Stimulated activated naive CD8-positive, alpha-beta T cell treated with anti-CD3 and anti-CD28 coated beads, Interleukin-15, amount 100 ng/mL, for 72 hours (primary cell): ENCODE measurements around the gene CUX1.
A peak's percentile ranks its signal among the peaks of the same experiment; 100 is the strongest.
"Not testable (repeated sequence)": the region's sequence is repeated elsewhere in the genome, so short reads cannot be mapped to it uniquely, and the experiment has no call there.

Experiments used
- ATAC-seq: fragments of 150-1000 bp; cut with Tn5 transposase; 2 replicates; pipeline ENCODE4 v1.10.0; 2021; ENCODE audit warnings: mild to moderate bottlenecking, moderate library complexity
- DNase-seq, 2 donors: peaks; one replicate each; pipeline ENCODE4 v3.0.0; 2021 to 2022
- H3K27ac Mint-ChIP-seq, 2 donors: one replicate each; pipeline ENCODE4 v1.8.0; 2022; ENCODE audit warnings: mild to moderate bottlenecking in 2 of 2, mixed read lengths in 2 of 2, moderate library complexity in 2 of 2
- H3K27me3 Mint-ChIP-seq: one replicate; pipeline ENCODE4 v1.8.0; 2022; ENCODE audit warnings: mixed read lengths
- H3K4me1 Mint-ChIP-seq: one replicate; pipeline ENCODE4 v1.8.0; 2022; ENCODE audit warnings: mild to moderate bottlenecking, mixed read lengths
- H3K4me3 Mint-ChIP-seq, 2 donors: one replicate each; pipeline ENCODE4 v1.8.0; 2022; ENCODE audit warnings: mild to moderate bottlenecking in 2 of 2, mixed read lengths in 2 of 2, moderate library complexity in 1 of 2
- H3K9me3 Mint-ChIP-seq, 2 donors: one replicate each; pipeline ENCODE4 v1.8.0; 2022; ENCODE audit warnings: mixed read lengths in 2 of 2

CUX1 gene

DNA sequence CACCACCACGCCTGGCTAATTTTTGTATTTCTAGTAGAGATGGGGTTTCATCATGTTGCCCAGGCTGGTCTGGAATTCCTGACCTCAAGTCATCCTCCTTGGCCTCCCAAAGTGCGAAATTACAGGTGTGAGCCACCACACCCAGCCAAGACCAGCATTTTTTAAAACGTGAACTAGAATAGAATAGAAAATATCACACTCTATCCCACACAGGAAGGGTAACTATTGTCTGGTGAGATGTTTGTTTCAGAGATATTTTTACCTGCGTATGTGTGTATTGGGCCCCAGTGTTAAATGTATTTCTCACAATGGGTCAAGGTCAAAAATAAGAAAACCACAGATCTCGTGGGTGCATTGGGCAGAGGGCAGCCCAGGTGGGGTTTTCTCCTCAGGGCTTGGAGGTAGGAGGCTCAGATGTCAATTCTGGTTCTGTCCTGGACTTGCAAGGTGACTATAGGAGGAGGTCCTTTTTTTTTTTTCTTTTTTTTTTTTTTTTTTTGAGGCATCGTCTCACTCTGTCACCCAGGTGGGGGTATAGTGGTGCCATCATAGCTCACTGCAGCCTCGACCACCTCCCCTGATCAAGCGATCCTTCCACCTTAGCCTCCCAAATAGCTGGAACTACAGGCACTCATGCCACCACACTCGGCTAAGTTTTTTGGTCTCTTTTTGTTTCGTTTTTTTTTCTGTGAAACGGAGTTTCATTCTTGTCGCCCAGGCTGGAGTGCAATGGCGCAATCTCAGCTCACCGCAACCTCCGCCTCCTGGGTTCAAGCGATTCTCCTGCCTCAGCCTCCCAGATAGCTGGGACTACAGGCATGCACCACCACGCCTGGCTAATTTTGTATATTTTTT is 488.2 kb downstream of the CUX1 start:
- DNase-seq (no peak), ATAC-seq (no peak)
- H3K9me3 Mint-ChIP-seq: no peaks in the 10 kb centered on the region
- H3K27ac Mint-ChIP-seq: no peak overlapping the region
- no peak overlapping the region for H3K4me3 Mint-ChIP-seq
- H3K27me3 Mint-ChIP-seq: no peaks in the 10 kb centered on the region
- peaks cover 13% of the 10 kb centered on the region for H3K4me1 Mint-ChIP-seq

DNA sequence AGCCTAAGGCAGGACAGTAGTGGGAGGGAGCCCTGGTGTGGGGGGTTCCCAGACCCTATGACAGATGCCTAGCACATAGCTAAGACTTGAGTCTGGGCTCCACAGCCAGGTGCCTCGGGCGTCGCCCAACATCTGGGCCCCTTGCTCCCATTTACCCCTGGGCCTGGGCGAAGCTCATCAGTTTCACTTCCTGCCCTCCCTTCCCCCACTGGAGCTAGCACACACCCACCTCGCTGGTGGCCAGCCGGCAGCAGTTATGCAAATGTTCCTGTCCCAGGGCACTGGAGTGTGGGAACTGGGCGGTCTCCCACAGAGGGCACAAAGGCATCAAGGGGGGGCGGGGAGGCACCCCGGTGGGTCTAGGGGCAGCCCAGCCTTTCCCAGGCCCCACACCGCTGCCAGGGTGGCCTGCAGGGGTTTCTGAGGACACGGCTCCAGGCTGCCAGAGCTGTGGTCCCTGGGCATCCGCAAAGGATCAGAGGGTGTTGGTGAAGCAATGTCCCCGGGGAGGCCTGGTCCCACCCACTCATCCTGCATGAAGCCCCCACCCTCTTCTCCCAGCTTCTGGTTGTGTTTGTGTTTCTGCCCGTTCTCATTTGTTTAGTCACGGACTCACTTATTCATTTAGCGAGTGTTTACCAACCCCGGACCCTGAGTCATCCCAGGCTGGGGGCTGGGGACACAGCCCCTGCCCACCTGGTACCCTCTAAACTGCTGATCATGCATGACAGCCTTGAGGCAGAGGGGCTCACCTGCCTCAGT is 489.7 kb downstream of the CUX1 start:
- Mint-ChIP-seq H3K4me1 (peaks cover 13% of the 10 kb centered on the region), H3K27ac (peak overlapping the region; percentile 52 to 71), H3K4me3 (peak overlapping the region in 1 of 2 donors; percentile 29), H3K27me3 (no peaks in the 10 kb centered on the region), H3K9me3 (no peaks in the 10 kb centered on the region)
- peak; percentile 75 for ATAC-seq
- peak in 1 of 2 donors; percentile 41 for DNase-seq

DNA sequence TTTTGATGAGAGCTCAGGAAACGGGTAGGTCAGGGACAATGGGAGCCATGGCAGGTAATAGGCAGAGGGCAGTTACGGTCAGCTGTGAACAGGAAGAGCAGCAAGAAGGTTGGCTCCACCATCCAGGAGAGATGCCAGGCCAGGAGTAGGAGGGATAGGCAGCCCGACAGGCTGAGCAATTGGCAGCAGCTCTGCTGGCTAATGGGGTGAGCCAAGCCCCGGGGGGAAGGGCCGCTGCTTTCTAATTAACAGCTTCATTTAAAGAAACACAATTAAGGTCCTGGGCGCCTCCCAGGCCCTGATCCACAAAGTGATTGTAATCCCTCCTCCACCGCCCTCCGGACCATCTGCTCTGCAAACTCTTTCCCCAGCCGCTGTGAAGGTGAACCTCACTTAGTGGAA is 493.0 kb downstream of the CUX1 start:
- DNase-seq (no peak), ATAC-seq (no peak)
- H3K27ac Mint-ChIP-seq: no peak overlapping the region
- no peaks in the 10 kb centered on the region for H3K9me3 Mint-ChIP-seq
- H3K4me3 Mint-ChIP-seq: no peak overlapping the region
- H3K27me3 Mint-ChIP-seq: no peaks in the 10 kb centered on the region
- H3K4me1 Mint-ChIP-seq: peaks cover 13% of the 10 kb centered on the region

DNA sequence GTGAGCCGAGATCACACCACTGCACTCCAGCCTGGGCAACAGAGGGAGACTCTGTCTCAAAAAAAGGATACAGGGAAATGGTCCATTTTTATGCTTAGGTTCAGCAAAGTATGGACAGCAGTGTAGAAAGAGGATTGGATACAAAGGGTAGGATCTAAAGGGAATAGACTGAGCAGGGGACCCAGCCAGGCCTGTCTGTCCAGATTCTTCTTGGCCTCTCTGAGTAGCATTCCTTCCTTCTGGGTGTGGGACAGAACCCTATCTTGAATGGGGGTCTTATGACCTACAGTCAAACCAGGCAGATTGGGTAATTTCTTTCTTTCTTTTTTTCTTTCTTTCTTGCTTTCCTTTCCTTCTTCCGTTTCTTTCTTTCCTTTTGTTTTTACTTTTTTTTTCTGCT is 494.9 kb downstream of the CUX1 start:
- no peaks in the 10 kb centered on the region for H3K27me3 Mint-ChIP-seq
- H3K27ac Mint-ChIP-seq: no peak overlapping the region
- H3K4me1 Mint-ChIP-seq: peaks cover 3% of the 10 kb centered on the region
- no peaks in the 10 kb centered on the region for H3K9me3 Mint-ChIP-seq
- ATAC-seq (no peak), DNase-seq (no peak)
- no peak overlapping the region for H3K4me3 Mint-ChIP-seq

DNA sequence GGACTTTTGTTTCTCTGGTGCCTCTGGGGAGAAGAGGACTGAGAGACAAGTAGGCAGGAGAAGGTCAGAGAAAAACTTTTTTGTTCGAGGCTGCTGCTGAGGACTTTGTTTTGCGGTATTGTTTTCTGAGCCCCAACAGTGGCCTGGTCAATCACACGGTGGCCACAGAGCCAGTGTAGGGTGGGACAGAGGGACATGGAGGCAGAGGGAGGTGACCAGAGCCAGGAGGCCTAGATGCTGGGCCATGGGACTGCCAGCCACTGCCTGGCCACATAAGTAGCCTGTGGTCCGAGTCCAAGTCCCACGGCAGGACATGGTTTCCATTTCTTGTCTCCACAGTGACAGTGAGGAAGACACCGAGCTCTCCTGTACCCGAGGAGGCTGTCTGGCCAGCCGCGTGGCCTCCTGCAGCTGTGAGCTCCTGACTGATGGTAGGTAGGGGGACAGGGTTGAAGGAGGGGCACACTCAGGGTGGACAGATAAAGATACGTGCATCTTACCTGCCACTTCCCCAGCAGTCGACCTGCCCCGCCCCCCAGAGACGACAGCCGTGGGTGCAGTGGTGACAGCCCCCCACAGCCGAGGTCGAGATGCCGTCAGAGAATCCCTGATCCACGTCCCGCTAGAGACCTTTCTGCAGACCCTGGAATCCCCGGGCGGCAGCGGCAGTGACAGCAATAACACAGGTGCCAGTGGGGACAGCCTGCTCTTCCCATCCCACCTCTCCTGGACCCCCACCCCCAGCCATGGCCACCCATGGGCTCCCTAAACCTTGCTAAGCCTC is 496.8 kb downstream of the CUX1 start:
- no peak overlapping the region for H3K4me3 Mint-ChIP-seq
- H3K9me3 Mint-ChIP-seq: no peaks in the 10 kb centered on the region
- no peaks in the 10 kb centered on the region for H3K27me3 Mint-ChIP-seq
- ATAC-seq (no peak), DNase-seq (no peak)
- H3K4me1 Mint-ChIP-seq: no peaks in the 10 kb centered on the region
- H3K27ac Mint-ChIP-seq: no peak overlapping the region

DNA sequence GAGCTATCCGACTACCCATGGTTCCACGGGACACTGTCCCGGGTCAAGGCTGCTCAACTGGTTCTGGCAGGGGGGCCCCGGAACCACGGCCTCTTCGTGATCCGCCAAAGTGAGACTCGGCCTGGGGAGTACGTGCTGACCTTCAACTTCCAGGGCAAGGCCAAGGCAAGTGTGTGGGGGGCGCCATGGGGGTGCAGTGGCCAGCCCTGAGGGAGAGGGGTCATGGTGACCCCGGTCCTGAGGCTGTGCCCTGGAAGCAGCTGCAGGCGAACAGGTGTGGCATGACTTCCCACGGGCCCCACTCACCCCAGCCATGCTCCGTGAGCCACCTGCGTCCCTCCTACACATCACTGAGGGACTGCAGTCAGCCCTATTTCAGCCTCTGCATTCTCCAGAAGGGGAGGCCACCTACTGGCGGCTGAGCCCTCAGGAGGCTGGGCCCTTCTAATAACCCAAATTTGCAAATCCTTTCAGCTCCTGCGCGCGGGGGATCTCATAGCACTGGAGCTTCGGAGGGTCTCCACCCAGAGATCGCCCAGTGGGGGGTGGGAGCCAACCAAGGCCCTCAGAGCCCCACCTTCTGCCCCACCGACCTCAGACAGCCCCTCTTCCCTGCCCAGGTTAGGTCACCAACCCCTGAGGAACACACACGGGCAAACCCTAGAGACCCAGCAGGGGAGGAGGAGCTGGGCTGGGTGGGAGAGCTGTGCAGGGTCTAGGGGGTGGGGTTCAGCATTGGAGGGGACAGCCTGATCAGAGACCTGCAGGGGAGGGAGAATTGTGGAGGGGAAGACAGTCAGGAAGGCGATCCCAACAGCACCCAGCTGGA is 500.0 kb downstream of the CUX1 start:
- Mint-ChIP-seq H3K9me3 (no peaks in the 10 kb centered on the region), H3K4me3 (no peak overlapping the region), H3K4me1 (no peaks in the 10 kb centered on the region), H3K27me3 (peaks cover 10% of the 10 kb centered on the region), H3K27ac (no peak overlapping the region)
- no peak for ATAC-seq
- DNase-seq: no peak

DNA sequence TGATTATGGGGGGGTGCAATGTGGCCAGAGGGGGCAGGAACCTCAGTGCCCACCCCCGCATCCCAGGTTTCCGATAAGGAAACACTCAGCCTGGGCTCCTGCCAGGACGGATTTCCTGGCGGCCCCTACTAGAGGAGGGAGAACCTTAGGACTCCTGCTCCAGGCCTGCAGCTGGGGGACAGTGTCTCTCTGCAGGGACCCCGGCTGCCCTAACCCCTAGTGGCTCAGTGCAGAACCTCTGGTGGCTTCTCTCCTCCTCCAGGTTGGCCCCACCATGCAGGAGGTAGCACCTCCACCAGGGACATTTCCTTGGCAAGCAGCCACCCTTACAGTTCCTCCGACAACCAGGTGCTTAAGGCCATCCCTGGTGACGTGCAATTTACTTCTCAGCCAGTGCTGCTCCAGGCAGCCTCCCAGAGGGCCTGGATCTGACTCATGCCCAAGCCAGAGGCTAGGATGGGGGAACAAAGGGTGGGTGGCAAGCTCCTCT is 501.1 kb downstream of the CUX1 start:
- H3K27ac Mint-ChIP-seq: no peak overlapping the region
- no peak for DNase-seq
- H3K4me1 Mint-ChIP-seq: no peaks in the 10 kb centered on the region
- no peaks in the 10 kb centered on the region for H3K9me3 Mint-ChIP-seq
- ATAC-seq: no peak
- no peak overlapping the region for H3K4me3 Mint-ChIP-seq
- H3K27me3 Mint-ChIP-seq: peaks cover 16% of the 10 kb centered on the region

DNA sequence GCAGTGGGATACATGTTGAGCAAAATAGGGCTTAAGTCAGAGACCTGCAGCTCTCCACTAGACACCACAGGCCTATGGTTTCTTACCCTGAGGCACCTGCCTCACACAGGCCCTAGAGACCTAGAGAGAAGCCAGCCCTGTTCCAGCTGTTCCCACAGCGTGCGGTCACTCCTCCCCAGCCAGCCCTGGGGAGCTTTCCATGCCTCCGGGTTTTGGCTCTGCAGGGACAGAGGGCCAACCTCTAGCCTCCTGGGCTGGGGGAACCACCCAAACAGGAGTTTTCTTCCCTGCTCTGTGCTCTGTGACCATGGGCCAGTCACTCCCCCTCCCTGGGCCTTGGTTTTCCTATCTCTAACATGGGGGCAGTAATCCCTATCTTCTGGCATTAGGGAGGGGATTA is 502.2 kb downstream of the CUX1 start:
- Mint-ChIP-seq H3K27ac (no peak overlapping the region), H3K4me1 (no peaks in the 10 kb centered on the region), H3K9me3 (no peaks in the 10 kb centered on the region), H3K27me3 (peaks cover 16% of the 10 kb centered on the region), H3K4me3 (no peak overlapping the region)
- no peak for DNase-seq
- ATAC-seq: no peak

DNA sequence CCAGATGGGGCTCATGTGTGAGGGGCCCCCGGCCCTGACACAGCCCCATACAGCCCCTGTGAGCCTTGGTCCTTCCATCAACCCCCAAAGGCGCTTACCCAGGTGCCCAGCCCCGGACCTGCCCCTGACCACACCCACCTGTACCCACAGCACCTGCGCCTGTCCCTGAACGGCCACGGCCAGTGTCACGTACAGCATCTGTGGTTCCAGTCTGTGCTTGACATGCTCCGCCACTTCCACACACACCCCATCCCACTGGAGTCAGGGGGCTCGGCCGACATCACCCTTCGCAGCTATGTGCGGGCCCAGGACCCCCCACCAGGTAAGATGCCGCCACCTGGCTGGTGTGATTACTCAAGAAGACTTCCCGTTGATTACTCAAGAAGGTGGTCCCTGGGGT is 502.8 kb downstream of the CUX1 start:
- no peak overlapping the region for H3K4me3 Mint-ChIP-seq
- H3K4me1 Mint-ChIP-seq: no peaks in the 10 kb centered on the region
- no peaks in the 10 kb centered on the region for H3K9me3 Mint-ChIP-seq
- DNase-seq (no peak), ATAC-seq (no peak)
- no peak overlapping the region for H3K27ac Mint-ChIP-seq
- peaks cover 16% of the 10 kb centered on the region for H3K27me3 Mint-ChIP-seq

DNA sequence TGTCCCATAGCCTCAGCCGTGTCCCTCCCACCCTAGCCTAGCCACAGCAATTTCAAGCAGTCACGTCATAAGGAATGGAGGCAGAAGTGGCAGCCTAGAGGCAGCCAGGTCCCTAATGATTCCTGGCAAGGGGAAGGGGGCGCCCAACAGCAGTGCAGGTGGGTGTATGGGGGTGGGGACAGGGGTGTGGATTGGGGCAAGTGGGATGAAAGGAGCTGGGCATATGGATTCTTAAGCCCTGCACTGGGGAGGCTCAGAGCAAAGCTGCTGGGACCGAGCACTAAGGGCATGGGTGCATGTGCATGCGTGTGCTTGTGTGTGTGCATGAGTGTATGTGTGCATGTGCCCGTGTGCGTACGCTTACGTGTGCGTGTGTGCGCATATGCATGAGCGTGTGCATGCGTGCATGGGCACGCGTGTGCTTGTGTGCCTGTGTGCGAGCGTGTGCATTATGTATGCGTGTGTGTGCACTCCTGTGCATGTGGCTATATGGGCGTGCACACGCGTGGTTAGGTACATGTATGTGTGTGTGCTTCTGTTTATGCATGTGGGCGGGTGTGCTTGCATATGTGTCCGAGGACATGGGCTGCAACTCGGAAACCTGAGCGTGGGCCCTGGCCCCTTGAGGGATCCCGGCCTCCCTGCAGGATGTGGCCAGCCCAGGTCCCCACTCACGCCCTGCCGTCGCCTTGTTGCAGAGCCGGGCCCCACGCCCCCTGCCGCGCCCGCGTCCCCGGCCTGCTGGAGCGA is 503.4 kb downstream of the CUX1 start:
- ATAC-seq (peak; percentile 13), DNase-seq (no peak)
- H3K27ac Mint-ChIP-seq: no peak overlapping the region
- no peaks in the 10 kb centered on the region for H3K4me1 Mint-ChIP-seq
- no peaks in the 10 kb centered on the region for H3K9me3 Mint-ChIP-seq
- peaks cover 16% of the 10 kb centered on the region for H3K27me3 Mint-ChIP-seq
- H3K4me3 Mint-ChIP-seq: no peak overlapping the region

DNA sequence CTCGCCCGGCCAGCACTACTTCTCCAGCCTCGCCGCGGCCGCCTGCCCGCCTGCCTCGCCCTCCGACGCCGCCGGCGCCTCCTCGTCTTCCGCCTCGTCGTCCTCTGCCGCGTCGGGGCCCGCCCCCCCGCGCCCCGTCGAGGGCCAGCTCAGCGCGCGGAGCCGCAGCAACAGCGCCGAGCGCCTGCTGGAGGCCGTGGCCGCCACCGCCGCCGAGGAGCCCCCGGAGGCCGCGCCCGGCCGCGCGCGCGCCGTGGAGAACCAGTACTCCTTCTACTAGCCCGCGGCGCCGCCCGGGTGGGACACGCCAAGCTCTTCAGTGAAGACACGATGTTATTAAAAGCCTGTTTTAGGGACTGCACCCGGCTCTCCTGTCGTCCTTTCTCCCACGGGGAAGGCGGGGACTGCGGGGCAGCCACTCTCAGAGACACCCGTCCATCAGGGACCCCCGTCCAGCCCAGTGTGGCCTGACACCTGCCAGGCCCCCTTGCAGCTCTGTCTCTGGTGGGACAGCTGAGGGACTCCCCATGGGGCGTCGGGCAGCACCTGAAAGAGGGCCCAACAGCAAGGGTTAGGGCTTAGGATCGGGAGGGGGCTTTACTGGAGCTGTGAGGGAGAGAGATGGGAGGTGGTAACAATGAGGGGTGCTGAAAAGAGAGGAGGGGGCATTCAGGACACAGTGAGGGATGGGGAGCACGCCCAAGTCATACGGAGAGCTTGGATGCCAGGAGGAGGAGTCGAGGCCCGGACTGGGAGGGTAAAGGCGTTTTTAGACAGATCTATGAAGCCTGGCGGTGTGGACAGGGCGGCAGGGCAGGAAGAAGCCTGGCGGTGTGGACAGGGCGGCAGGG is 504.1 kb downstream of the CUX1 start:
- ATAC-seq: peak; percentile 44
- DNase-seq: no peak
- Mint-ChIP-seq H3K27me3 (peaks cover 16% of the 10 kb centered on the region), H3K4me3 (no peak overlapping the region), H3K27ac (no peak overlapping the region), H3K4me1 (no peaks in the 10 kb centered on the region), H3K9me3 (no peaks in the 10 kb centered on the region)

DNA sequence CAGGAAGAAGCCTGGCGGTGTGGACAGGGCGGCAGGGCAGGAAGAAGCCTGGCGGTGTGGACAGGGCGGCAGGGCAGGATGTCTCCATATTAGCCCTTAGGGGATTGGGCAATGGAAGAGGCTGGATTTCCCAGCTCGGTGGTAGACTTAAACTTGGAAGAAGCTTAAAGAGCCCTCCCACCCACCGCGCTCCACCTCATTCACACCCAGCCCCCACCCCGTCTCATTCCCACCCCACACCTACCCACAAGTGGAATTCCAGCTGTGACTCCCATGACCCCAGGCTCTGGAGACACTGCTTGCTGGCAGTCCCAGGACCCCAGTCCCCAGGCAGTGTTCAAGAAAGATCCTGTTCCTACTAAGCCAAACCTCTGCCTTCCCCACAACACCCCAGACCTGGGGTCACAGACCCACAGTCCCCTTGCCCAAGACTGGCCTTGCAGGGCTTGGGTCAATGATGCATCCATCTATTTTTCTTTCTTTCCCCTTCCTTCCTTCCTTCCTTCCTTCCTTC is 504.8 kb downstream of the CUX1 start:
- no peak overlapping the region for H3K27ac Mint-ChIP-seq
- peaks cover 1% of the 10 kb centered on the region for H3K4me1 Mint-ChIP-seq
- no peaks in the 10 kb centered on the region for H3K9me3 Mint-ChIP-seq
- no peak overlapping the region for H3K4me3 Mint-ChIP-seq
- DNase-seq (no peak), ATAC-seq (no peak)
- peaks cover 22% of the 10 kb centered on the region for H3K27me3 Mint-ChIP-seq

DNA sequence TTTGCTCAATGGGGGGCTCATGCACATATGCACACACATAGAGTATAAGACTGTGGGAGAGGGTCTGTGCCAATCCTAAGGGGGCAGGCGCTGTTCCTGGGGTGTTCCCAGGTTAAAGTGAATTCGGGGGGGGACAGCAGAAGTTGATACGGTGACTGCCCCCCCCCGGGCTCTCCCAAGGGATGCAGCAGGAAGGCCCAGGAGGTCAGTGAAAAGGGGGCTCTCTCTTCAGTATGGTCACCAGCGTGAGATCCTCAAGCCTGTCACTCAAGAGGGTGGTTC is 506.4 kb downstream of the CUX1 start:
- peaks cover 8% of the 10 kb centered on the region for H3K4me1 Mint-ChIP-seq
- ATAC-seq: no peak
- H3K4me3 Mint-ChIP-seq: no peak overlapping the region
- peaks cover 35% of the 10 kb centered on the region for H3K27me3 Mint-ChIP-seq
- no peak overlapping the region for H3K27ac Mint-ChIP-seq
- no peak for DNase-seq
- H3K9me3 Mint-ChIP-seq: no peaks in the 10 kb centered on the region

DNA sequence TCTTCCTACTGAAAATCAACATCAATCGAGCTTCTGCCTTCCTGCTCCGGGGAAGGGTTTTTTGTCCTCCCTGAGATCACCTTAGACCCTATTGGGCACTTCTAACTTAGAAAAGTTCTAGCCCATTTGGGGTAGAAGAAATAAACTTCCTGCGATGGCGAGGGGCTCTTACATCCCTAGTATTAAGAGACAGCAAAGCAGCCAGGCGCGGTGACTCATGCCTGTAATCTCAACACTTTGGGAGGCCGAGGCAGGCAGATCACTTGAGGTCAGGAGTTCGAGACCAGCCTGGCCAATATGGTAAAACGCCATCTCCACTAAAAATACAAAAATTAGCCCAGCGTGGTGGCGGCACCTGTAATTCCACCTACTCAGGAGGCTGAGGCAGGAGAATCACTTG is 507.7 kb downstream of the CUX1 start:
- H3K4me1 Mint-ChIP-seq, DNase-seq, H3K4me3 Mint-ChIP-seq, H3K9me3 Mint-ChIP-seq, ATAC-seq, H3K27ac Mint-ChIP-seq: not testable (repeated sequence)
- peaks cover 41% of the 10 kb centered on the region for H3K27me3 Mint-ChIP-seq
